IMR-90 (cell line): ENCODE data around the gene FGGY.

Experiments used
- BHLHE40 ChIP-seq: fragments of 150-350 bp; IDR thresholded peaks from 2 replicates; pipeline ENCODE4 v1.6.1; 2016; ENCODE audit warnings: mild to moderate bottlenecking, low read depth, low read length
- CEBPB ChIP-seq: IDR thresholded peaks from 2 replicates; pipeline ENCODE4 v1.6.1; 2012; ENCODE audit warnings: low read depth, low read length, improper control_type of control experiment
- CTCF ChIP-seq: conservative IDR thresholded peaks from 2 replicates; pipeline ENCODE4 v1.5.1; 2012; ENCODE audit warnings: mild to moderate bottlenecking, low read depth, low read length, improper control_type of control experiment
- NFE2L2 ChIP-seq: fragments of 150-350 bp; IDR thresholded peaks from 2 replicates; pipeline ENCODE4 v1.6.1; 2016; ENCODE audit warnings: low read depth, mild to moderate bottlenecking, low read length
- POLR2A ChIP-seq: IDR thresholded peaks from 2 replicates; pipeline ENCODE4 v1.6.1; 2012; ENCODE audit warnings: mild to moderate bottlenecking, low read depth, low read length

- TF ChIP-seq CTCF (no peak), NFE2L2 (no peak), POLR2A (no peak), CEBPB (no peak), BHLHE40 (no peak)
Observed at GRCh38 chr1:59346429-59346828, 49.5 kb downstream of the FGGY start.
